GM19193 (cell line): Measurements from ENCODE around the gene DR1.
A peak's percentile ranks its signal among the peaks of the same experiment; 100 is the strongest.

Source experiments
- POLR2A ChIP-seq: IDR thresholded peaks from 4 replicates; pipeline ENCODE4 v1.6.1; 2011; ENCODE audit not compliant: insufficient read depth, insufficient read length; ENCODE audit errors: extremely low read depth

DR1 gene

DNA sequence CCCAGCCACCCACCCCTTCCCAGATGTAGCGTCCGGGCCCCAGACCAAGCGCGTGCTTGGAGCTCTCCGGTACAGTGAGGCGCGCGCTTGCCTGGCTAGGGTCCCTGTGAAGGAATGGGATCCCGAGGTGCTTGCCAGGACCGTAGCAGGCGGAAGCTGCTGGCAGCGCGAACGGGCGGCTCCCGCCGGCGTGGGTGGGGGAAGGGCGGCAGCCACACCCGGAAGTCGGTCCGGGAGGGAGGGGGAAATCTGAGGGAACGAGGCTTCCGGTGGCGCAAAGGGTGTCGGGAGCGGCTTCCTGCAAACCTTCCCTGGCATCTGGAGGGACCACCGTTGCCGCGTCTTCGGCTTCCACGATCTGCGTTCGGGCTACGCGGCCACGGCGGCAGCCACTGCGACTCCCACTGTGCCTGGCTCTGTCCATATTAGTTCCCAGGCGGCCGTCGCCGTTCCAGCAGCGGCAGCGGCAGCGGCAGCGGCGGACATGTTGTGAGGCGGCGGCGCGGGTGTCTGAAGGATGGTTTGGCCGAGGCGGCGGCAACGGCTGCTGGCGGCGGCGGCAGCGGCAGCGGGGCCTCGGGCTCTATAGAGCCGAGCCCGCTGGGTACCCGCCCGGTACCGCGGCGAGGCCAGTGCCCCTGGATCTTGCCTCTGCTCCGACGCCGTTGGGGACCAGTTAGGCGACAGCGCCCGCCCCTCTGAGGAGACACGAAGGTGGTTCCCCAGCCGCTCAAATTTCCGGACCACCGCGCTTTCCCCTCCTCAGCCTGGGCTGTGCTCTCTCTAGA is at the start of gene DR1:
DR1 (plus strand) TSS at position 275 of the 788 bp plus-strand sequence. CDS start 739 bp downstream, outside the sequence.
- peak; percentile 96 for TF ChIP-seq POLR2A

DNA sequence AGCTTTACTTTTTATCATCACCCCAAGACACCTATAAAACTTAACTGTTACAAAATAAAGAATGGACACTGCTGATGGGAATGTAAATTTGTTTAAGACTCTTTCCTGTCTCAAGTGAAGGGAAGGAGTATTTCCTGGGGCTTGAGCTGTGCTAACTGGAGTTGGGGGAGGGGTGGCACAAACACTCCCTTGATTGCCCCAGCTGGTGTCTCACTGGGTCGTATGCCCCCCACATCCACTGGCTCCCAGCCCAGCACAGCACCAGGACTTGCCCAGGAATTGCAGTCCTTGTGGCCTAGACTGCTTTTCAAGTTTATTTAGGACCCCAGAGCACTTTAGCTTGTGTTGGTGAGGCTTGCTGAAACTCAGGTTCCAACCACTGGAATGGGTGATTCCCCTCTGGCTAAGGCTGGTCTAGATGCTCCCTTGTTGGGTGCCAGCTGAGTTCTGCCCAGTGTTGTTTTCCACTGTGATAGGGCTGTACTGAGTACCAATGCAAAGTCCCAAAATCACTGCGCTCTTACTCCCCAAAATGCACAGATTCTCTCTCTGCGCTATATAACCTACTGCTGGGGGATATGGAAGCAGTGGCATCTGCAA is 49.1 kb upstream of the DR1 start:
- no peak for TF ChIP-seq POLR2A

DNA sequence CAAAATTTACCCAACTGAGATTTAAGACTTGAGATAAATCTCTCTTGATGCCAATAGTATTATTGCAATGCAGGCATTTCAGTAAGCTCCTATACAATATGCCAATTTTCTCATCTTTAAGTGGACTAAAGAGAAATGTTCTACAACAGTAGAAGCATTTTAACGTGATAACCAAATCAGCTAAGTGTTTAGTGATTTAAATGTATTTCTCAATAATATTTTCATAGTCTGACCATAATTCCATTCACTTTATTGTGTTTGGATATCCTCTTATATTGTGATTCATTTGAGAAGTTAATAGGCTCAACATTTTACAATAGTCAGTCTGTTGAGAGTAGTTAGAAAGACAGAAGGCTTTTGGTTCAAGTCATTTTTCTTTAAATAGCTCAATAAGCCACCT is 44.6 kb upstream of the DR1 start:
- TF ChIP-seq POLR2A = no peak

DNA sequence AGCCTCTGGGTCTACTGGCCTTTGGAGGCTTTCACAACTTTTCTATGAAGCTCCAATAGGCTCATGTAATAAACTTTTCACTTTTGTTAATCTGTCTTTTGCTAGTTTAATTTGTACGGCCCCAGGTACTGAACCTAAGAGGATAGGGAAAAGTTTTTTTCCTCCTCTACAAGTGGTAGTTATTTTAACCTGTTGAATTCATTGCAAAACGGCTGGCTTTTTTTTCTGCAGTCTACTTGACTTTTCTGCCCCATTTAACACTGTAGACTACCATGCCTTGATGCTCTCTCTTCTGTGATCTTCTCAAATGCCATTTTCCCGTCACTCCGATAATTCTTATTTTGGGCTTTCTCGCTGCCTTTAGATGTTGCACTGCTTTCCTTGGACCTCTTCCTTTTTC is 43.6 kb upstream of the DR1 start:
- TF ChIP-seq POLR2A = no peak

DNA sequence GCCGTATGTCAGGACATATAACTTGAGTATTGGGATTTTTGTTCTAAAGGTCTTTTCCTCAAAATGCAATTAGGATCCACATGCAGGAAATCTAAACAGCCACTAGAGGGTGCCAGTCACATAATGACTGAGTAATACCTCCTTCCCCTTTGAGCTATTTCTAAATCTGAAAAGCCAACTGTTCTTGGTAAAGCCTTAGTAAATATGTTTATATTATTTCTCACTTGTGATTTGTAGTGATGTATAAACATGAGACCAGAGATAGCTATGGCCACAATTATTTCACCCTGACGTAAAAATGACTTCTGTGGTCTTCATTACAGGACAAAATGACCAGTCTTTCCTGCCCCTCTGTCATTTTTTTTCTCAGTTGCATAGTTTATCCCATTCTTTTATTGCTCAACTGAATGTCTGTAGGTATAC is 41.0 kb upstream of the DR1 start:
- TF ChIP-seq POLR2A = no peak

DNA sequence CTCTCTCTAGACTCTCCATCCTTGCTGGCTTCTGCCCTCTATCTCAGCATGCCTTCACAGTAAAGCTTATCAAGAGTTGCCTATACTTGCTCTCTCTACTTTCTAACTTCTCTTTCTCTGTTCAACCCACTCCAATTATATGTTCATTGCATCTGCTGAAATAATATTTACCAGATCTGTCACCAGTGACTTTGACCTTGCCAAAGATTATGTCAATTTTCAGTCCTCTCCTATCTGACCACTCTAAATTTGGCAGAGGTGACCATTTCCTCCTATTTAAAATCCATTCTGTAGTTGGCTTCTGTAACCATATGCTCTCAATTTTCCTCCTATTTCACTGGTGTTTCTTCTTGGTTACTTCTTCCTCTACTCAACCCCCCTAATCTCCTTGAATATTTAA is 38.8 kb upstream of the DR1 start:
- no peak for TF ChIP-seq POLR2A

DNA sequence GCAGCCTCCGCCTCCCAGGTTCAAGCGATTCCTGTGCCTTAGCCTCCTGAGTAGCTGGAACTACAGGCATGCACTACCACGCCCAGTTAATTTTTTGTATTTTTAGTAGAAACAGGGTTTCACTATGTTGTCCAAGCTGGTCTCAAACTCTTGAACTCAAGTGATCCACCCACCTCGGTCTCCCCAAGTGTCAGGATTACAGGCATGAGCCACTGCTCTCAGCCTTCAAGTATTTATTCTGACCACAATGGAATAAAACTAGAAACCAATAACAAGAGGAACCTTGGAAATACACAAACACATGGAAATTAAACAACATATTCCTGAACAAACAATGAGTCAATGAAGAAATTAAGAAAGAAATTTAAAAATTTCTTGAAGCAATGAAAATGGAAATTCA is 32.7 kb upstream of the DR1 start:
- TF ChIP-seq POLR2A = no peak

DNA sequence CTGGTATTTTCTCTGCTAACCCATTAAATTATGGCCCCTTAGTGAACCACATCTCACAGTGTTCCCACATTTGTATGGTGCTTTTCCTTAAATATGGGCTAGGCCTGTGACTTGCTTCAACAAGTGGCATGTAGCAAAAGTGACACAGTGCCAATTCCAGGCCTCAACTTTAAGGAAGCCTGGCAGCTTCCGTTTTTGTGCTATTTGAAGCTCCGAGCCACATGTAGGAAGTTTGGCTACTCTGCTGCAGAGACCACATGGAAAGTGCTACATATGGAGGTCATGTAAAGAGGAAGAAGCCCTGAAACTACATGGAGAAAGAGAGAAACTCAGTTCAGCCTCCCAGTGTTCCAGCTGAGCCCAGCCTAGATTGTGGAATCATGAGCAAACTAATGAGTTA is 28.5 kb upstream of the DR1 start:
- TF ChIP-seq POLR2A = no peak

DNA sequence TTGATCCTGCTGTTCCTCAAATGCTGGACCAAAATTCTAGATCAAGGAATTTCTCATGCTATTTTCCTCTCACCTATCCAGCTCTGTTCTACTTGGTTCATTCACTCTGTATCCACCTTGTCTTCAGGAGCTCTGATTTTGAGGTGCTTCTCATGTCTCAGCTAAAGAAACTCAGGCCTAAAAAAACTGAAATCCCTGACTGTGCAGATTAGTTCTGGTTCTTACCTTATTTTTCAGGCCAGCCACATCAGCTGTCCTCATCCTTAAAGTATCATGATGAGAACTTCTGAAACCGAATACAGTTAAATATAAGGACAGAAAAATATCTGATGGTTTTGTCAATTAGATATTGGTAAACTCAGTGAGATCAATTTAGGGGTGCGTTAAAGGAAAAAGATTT is 27.8 kb upstream of the DR1 start:
- no peak for TF ChIP-seq POLR2A

DNA sequence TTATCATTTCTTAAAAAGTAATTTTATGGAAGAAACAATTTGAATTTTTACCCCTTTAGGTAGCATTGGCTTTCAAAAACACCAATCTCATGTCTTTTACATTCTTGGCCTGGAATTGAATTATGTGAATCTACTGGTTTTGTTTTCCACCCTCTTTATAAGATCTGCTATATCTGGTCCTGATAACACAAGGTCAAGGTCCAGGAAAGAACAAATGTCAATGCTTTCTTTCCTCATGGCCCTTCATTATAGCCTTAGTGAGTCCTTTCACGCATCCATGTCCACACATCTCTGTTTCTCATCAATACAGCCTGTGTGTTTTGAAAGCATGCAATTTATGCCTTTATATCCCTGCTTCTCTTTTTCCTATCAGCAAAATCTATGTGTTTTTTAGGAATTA is 24.0 kb upstream of the DR1 start:
- TF ChIP-seq POLR2A = no peak

DNA sequence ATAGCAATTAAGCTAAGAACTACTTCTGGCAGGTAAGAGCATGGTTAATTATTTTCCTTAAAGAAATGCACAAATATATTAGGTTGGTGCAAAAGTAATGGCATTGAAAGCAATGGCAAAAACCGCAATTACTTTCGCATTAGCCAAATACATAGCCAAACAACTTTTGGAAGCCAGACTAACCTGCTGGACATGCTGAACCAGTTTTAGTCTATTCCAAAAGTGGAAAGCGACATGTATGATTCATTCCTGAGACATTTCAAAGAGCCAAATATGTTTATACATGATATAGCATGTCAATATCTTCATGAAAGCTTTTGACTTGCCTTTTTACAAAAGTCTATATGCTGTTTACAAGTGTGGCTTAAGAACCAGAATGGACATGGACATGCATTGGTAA is 23.4 kb upstream of the DR1 start:
- no peak for TF ChIP-seq POLR2A

DNA sequence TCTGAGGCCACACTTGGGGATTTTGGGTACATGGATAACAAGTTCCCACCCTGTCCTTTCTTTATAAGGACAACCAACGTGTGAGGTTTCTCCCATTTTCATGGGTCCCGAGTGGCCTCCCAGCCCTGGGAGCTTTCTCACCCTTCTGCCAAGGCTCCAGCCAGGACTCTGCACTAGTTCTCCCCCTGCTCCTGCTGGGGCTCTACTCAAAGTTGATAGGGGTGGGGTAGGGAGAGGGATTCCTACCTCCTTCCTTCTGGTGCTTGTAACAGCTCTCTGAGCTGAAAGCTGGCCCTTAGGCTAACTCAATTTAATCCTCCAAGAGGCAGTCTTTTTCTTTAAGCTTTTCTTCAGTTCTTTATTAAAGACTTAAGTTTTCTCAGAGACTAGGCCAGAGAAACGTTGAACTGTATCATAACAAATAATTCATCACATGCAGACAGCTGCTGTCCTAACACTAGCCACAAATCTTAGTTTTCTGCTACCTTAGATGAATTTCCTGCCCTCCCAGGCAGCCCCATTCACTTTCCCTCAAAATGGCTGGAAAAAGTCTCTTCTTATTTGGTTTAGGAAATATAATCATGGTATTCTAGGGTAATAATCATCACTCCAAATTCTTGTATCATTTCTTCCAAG is 22.4 kb upstream of the DR1 start:
- TF ChIP-seq POLR2A = no peak

DNA sequence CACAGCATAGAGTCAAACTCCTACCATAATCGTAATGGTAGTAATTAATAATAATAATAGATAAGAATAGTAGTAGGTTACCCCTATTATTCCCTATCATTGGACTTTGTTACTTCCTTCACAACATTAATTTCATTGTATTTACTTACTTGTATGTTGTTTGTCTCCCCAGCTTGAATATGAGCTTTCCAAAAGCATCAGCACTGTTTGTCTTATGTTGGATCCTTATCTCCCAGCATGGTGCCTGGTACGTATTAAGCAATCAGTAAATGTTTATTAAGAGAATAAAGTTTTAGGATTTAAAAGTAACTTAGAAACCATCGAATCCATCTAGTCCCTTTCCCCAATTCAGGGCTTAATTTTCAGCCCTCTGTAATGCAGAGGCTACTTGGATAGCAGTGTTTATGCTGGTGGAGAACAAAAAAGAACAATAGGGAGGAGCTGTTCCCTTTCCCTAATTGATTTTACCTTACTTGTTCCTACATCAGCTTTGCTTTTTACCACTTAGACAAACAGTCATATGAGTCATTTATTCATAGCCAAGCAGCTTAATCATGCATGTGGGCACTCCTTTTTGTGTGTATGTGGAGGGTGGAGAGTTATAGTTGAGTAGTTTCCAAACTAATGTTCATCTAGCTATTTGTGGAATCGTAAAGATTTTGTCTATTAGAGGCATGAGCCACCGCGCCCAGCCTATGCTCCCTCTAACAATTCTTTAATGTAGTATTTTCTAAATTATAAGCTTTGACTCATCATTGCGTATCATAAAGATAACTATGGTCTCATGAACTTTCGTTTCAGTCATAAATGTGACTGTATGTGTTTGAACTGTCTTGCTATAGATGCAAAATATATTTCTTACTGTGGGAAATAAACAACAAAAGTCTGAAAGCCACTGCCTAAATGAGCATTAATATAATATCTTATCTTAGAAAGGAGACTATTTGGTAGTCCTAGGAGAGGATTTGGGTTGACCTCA is 20.9 kb upstream of the DR1 start:
- TF ChIP-seq POLR2A = no peak

DNA sequence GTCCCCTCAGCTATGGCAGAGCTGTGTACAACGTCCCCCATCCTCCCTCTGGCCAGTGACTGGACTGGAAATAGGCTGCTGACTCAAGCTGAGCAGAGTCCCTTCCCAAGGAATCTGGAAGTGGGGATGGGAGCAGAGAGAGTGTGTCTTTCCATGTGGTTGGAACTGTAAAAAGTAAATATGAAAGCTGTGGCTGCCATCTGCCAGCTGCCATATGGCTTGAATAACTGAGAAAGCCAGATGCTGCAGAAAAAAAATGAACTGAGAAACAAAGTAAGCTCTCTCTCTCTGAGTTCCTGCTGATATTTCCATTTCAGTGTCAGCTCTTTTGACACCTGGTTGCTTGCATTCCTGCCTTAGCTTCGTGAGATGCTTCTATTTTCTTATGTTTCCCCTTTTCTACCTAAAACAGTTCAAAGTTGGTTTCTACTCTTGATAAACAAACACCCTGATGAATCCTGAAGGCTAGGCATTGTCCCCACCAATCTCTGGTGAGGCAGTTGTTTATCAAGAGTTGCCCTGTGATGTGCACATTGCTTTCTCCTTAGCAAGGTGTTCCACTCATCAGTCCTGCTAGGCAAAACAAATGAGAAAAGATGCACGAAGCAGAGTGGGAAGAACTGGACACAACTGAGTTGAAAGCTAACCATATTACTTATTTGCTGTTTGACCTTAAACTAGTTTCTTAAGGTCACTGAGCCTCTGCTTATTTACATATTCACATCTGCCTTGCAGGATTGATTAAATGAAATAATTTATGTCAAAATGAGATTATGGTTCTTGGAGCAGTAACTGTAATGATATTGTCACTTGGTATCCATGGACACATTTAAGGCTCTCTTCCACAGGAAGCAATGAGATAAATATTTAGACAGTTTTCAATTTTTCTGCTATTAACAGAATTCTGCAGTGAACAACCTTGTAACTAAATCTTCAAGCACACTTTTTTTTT is 16.6 kb upstream of the DR1 start:
- no peak for TF ChIP-seq POLR2A
